GM23248 (cell line): ENCODE data around the gene FBN1. TPM values are rescaled to one million over a fixed set of nuclear protein-coding genes. Genes with fewer than 3 reads are reported as not detected.

ENCODE experiments used
- DNase-seq: peaks from one replicate; pipeline ENCODE4 v3.0.0-alpha.2; 2015
- H2AFZ ChIP-seq: fragments of 200-600 bp; sonication (generic); 2 replicates; pipeline ENCODE4 v1.6.1; 2016; ENCODE audit warnings: antibody characterized with exemption
- H3F3A ChIP-seq: fragments of 200-600 bp; sonication (generic); 2 replicates; pipeline ENCODE4 v1.6.1; 2016; ENCODE audit warnings: mild to moderate bottlenecking, antibody characterized with exemption, mixed run types; ENCODE audit not compliant: insufficient read depth
- H3K27ac ChIP-seq: fragments of 200-600 bp; sonication (generic); 2 replicates; pipeline ENCODE4 v1.5.1; 2016; ENCODE audit warnings: mild to moderate bottlenecking
- H3K27me3 ChIP-seq: fragments of 200-600 bp; sonication (generic); replicated peaks from 2 replicates; pipeline ENCODE4 v1.6.1; 2016; ENCODE audit warnings: mild to moderate bottlenecking; ENCODE audit not compliant: insufficient read depth
- H3K36me3 ChIP-seq: fragments of 200-600 bp; sonication (generic); 2 replicates; pipeline ENCODE4 v1.6.1; 2016; ENCODE audit warnings: low read depth, mild to moderate bottlenecking
- H3K4me1 ChIP-seq: fragments of 200-600 bp; sonication (generic); 2 replicates; pipeline ENCODE4 v1.6.1; 2016; ENCODE audit warnings: mild to moderate bottlenecking; ENCODE audit not compliant: insufficient read depth
- H3K4me2 ChIP-seq: fragments of 200-600 bp; sonication (generic); one replicate; pipeline ENCODE4 v1.6.1; 2016; ENCODE audit warnings: mild to moderate bottlenecking; ENCODE audit not compliant: unreplicated experiment
- H3K4me3 ChIP-seq: fragments of 200-600 bp; sonication (generic); 2 replicates; pipeline ENCODE4 v1.5.1; 2016; ENCODE audit warnings: mild to moderate bottlenecking
- H3K79me2 ChIP-seq: fragments of 200-600 bp; sonication (generic); 2 replicates; pipeline ENCODE4 v1.6.1; 2016; ENCODE audit warnings: mild to moderate bottlenecking; ENCODE audit not compliant: insufficient read depth
- H3K9ac ChIP-seq: fragments of 200-600 bp; sonication (generic); 2 replicates; pipeline ENCODE4 v1.6.1; 2016; ENCODE audit warnings: mild to moderate bottlenecking
- H3K9me2 ChIP-seq: fragments of 200-600 bp; sonication (generic); 2 replicates; pipeline ENCODE4 v1.6.1; 2016; ENCODE audit warnings: mixed run types, mild to moderate bottlenecking, moderate library complexity; ENCODE audit not compliant: insufficient read depth
- H3K9me3 ChIP-seq: fragments of 200-600 bp; sonication (generic); one replicate; pipeline ENCODE4 v1.6.1; 2017; ENCODE audit warnings: low read depth
- H4K20me1 ChIP-seq: fragments of 200-600 bp; sonication (generic); 2 replicates; pipeline ENCODE4 v1.6.0; 2016; ENCODE audit not compliant: insufficient read depth
- EZH2 ChIP-seq: fragments of 200-600 bp; sonication (generic); IDR thresholded peaks from 2 replicates; pipeline ENCODE4 v1.6.1; 2018; ENCODE audit warnings: antibody characterized with exemption, mild to moderate bottlenecking; ENCODE audit not compliant: insufficient read depth, poor library complexity, severe bottlenecking
- EZH2phosphoT487 ChIP-seq: fragments of 200-600 bp; sonication (generic); IDR thresholded peaks from 2 replicates; pipeline ENCODE4 v1.6.1; 2018; ENCODE audit warnings: antibody characterized with exemption, moderate library complexity, mild to moderate bottlenecking, low read depth; ENCODE audit not compliant: insufficient read depth
- WGBS, 2 experiments: methylation state at CpG; one replicate each; pipeline ENCODE4 v1.1.6; 2015 to 2017; ENCODE audit warnings: low lambda C conversion rate in 2 of 2, low coverage in 1 of 2; ENCODE audit errors: missing lambda C conversion rate in 2 of 2; 5-methylcytosine and 5-hydroxymethylcytosine counted together
- in situ Hi-C: fragments of 300-500 bp; cut with MboI; formaldehyde crosslinking; loops from 2 replicates; pipeline ENCODE4 v1.15.0; 2020
- polyA plus RNA-seq: library from polyadenylated mRNA; unstranded; fragments of >200 nt; fragmentation: Nextera tagmentation; extraction: Ambion mirVana; gene quantifications from 2 replicates; pipeline ENCODE4 v1.2.1, GENCODE V29; 2016
- total RNA-seq: library from RNA; depleted of rRNA; stranded (reverse); fragments of >200 nt; shearing (Covaris generic); gene quantifications from 2 replicates; pipeline ENCODE4 v1.2.3, GENCODE V29; 2014

The FBN1 gene
- total and polyA plus RNA-seq, 2 experiments from 2014 or later: 374 to 1,478 TPM

- no peak for DNase-seq
- Histone ChIP-seq H3K9ac (peak overlapping the region; percentile 47), H3K27ac (peak overlapping the region; percentile 85), H3K36me3 (peaks cover 94% of the 10 kb centered on the region), H3K4me2 (peak overlapping the region; percentile 59), H2AFZ (no peak overlapping the region), H4K20me1 (no peaks in the 10 kb centered on the region), H3F3A (peaks cover 92% of the 10 kb centered on the region), H3K4me3 (peak overlapping the region; percentile 8; the same call in 1 of the 2 replicates), H3K9me2 (no peaks in the 10 kb centered on the region), H3K79me2 (peaks cover 54% of the 10 kb centered on the region), H3K9me3 (no peaks in the 10 kb centered on the region), H3K27me3 (no peaks in the 10 kb centered on the region), H3K4me1 (peaks cover 65% of the 10 kb centered on the region)
- in situ Hi-C loops: no loop called here
- WGBS, 2 experiments: 96 to 100% methylated on average over 1 of the region's 1 CpG
- no peak for TF ChIP-seq EZH2phosphoT487
- no peak for TF ChIP-seq EZH2
These were observed 198.5 kb downstream of the FBN1 start for GRCh38 chr15:48447058-48447457.

GRCh38 chr15:48442011-48442410, 203.5 kb downstream of the FBN1 start:
- Histone ChIP-seq H3K9me2 (no peaks in the 10 kb centered on the region), H3K27ac (peak overlapping the region; percentile 83), H3K4me3 (no peak overlapping the region), H3F3A (peaks cover 92% of the 10 kb centered on the region), H2AFZ (no peak overlapping the region), H3K36me3 (peaks cover 90% of the 10 kb centered on the region), H3K79me2 (peaks cover 65% of the 10 kb centered on the region), H3K27me3 (no peaks in the 10 kb centered on the region), H3K9ac (no peak overlapping the region), H3K4me1 (peaks cover 66% of the 10 kb centered on the region), H3K9me3 (no peaks in the 10 kb centered on the region), H3K4me2 (no peak overlapping the region), H4K20me1 (no peaks in the 10 kb centered on the region)
- 53 to 57% methylated on average over 2 of the region's 2 CpGs for WGBS, 2 experiments
- peak; percentile 49 for DNase-seq
- in situ Hi-C loops: no loop called here
- TF ChIP-seq EZH2phosphoT487 (no peak), EZH2 (no peak)

- peaks cover 65% of the 10 kb centered on the region for H3K79me2 ChIP-seq
- peaks cover 61% of the 10 kb centered on the region for H3K4me1 ChIP-seq
- H3K9me2 ChIP-seq: no peaks in the 10 kb centered on the region
- TF ChIP-seq EZH2 (no peak), EZH2phosphoT487 (no peak)
- H3K4me2 ChIP-seq: peak overlapping the region; percentile 14
- no peaks in the 10 kb centered on the region for H3K9me3 ChIP-seq
- peak overlapping the region; percentile 83 for H3K27ac ChIP-seq
- WGBS, 2 experiments: 7 to 10% methylated on average over 3 of the region's 3 CpGs
- no peaks in the 10 kb centered on the region for H4K20me1 ChIP-seq
- no peak overlapping the region for H3K4me3 ChIP-seq
- no peaks in the 10 kb centered on the region for H3K27me3 ChIP-seq
- in situ Hi-C loops: no loop called here
- DNase-seq: peak; percentile 86
- H3K9ac ChIP-seq: peak overlapping the region; percentile 58
- H2AFZ ChIP-seq: no peak overlapping the region
- peaks cover 91% of the 10 kb centered on the region for H3K36me3 ChIP-seq
- peaks cover 94% of the 10 kb centered on the region for H3F3A ChIP-seq
These were observed 205.4 kb downstream of the FBN1 start for GRCh38 chr15:48440084-48440483.

GRCh38 chr15:48437178-48437577, 208.3 kb downstream of the FBN1 start:
- Histone ChIP-seq H2AFZ (no peak overlapping the region), H3F3A (peaks cover 97% of the 10 kb centered on the region), H3K9me2 (no peaks in the 10 kb centered on the region), H3K4me1 (peaks cover 70% of the 10 kb centered on the region), H3K4me3 (no peak overlapping the region), H3K4me2 (no peak overlapping the region), H3K36me3 (peaks cover 90% of the 10 kb centered on the region), H3K9me3 (no peaks in the 10 kb centered on the region), H4K20me1 (no peaks in the 10 kb centered on the region), H3K9ac (no peak overlapping the region), H3K27ac (peak overlapping the region; percentile 48), H3K79me2 (peaks cover 53% of the 10 kb centered on the region), H3K27me3 (no peaks in the 10 kb centered on the region)
- in situ Hi-C loops: no loop called here
- DNase-seq: peak; percentile 85
- WGBS, 2 experiments: 29 to 33% methylated on average over 3 of the region's 3 CpGs
- TF ChIP-seq EZH2phosphoT487: no peak
- TF ChIP-seq EZH2: no peak

GRCh38 chr15:48435321-48435720, 210.2 kb downstream of the FBN1 start:
- Histone ChIP-seq H3K9ac (no peak overlapping the region), H3K4me1 (peaks cover 51% of the 10 kb centered on the region), H2AFZ (no peak overlapping the region), H3K36me3 (peaks cover 83% of the 10 kb centered on the region), H3K4me3 (no peak overlapping the region), H3K4me2 (no peak overlapping the region), H3K9me2 (no peaks in the 10 kb centered on the region), H3K27ac (peak overlapping the region; percentile 71; the same call in 1 of the 2 replicates), H3K79me2 (peaks cover 48% of the 10 kb centered on the region), H3K27me3 (no peaks in the 10 kb centered on the region), H3K9me3 (no peaks in the 10 kb centered on the region), H4K20me1 (no peaks in the 10 kb centered on the region), H3F3A (peaks cover 86% of the 10 kb centered on the region)
- in situ Hi-C loops: no loop called here
- no peak for DNase-seq
- no peak for TF ChIP-seq EZH2phosphoT487
- TF ChIP-seq EZH2: no peak
- WGBS, 2 experiments: 86 to 89% methylated on average over 4 of the region's 4 CpGs
